SW 1271 (cell line): ENCODE data around the gene GOLPH3.
"Not testable (repeated sequence)": the region's sequence is repeated elsewhere in the genome, so short reads cannot be mapped to it uniquely, and the experiment has no call there.

Experiments
- DNase-seq, 2 experiments: peaks; one replicate each; lab custom pipeline; 2025; lab: John Stamatoyannopoulos, UW

Gene GOLPH3

GRCh38 chr5:32174011-32174870, at the start of gene GOLPH3:
TSS of gene GOLPH3 (minus strand) at chr5:32174319. CDS start at chr5:32174034, 285 bp downstream.
- peak; percentile 77 to 88 for DNase-seq

- no peak for DNase-seq
Measured at GRCh38 chr5:32222723-32223470, 48.8 kb upstream of the GOLPH3 start.

GRCh38 chr5:32217886-32218396, 43.8 kb upstream of the GOLPH3 start:
- DNase-seq = no peak

GRCh38 chr5:32214344-32214743, 40.2 kb upstream of the GOLPH3 start:
- not testable (repeated sequence) for DNase-seq

GRCh38 chr5:32210151-32210550, 36.0 kb upstream of the GOLPH3 start:
- no peak for DNase-seq

GRCh38 chr5:32208837-32209236, 34.7 kb upstream of the GOLPH3 start:
- not testable (repeated sequence) for DNase-seq

- no peak for DNase-seq
Measured at GRCh38 chr5:32207355-32207634, 33.2 kb upstream of the GOLPH3 start.

- DNase-seq = no peak
Measured at GRCh38 chr5:32206509-32207354, 32.6 kb upstream of the GOLPH3 start.

GRCh38 chr5:32206053-32206452, 31.9 kb upstream of the GOLPH3 start:
- DNase-seq = no peak

- DNase-seq = no peak
Measured at GRCh38 chr5:32202394-32202793, 28.3 kb upstream of the GOLPH3 start.

GRCh38 chr5:32201122-32201753, 27.1 kb upstream of the GOLPH3 start:
- no peak for DNase-seq

GRCh38 chr5:32197032-32197431, 22.9 kb upstream of the GOLPH3 start:
- DNase-seq = no peak

GRCh38 chr5:32195265-32195664, 21.1 kb upstream of the GOLPH3 start:
- DNase-seq = no peak

- DNase-seq = no peak
Measured at GRCh38 chr5:32193591-32193990, 19.5 kb upstream of the GOLPH3 start.

- DNase-seq = no peak
Measured at GRCh38 chr5:32190095-32190494, 16.0 kb upstream of the GOLPH3 start.

- no peak for DNase-seq
Measured at GRCh38 chr5:32187675-32188074, 13.6 kb upstream of the GOLPH3 start.

GRCh38 chr5:32182463-32183063, 8.4 kb upstream of the GOLPH3 start:
- DNase-seq = no peak

- peak; percentile 48 to 85 for DNase-seq
Measured at GRCh38 chr5:32173267-32174010, 680 bp downstream of the GOLPH3 start.

- DNase-seq = no peak
Measured at GRCh38 chr5:32172923-32173266, 1.2 kb downstream of the GOLPH3 start.

GRCh38 chr5:32172186-32172911, 1.8 kb downstream of the GOLPH3 start:
- peak in 1 of 2 experiments; percentile 60 for DNase-seq
